GM23338 (cell line): ENCODE results near the gene CYFIP2. TPM values are rescaled to one million over a fixed set of nuclear protein-coding genes. Genes with fewer than 3 reads are reported as not detected.

Experiments
- ATAC-seq: fragments of 200-7000 bp; cut with Tn5 transposase; 3 replicates; pipeline ENCODE4 v1.9.1; 2020
- DNase-seq: peaks from one replicate; pipeline ENCODE4 v3.0.0-alpha.2; 2015; ENCODE audit warnings: low spot score
- H2AFZ ChIP-seq: fragments of 200-600 bp; sonication (generic); 2 replicates; pipeline ENCODE4 v1.8.0; 2016; ENCODE audit warnings: antibody characterized with exemption, mild to moderate bottlenecking, moderate library complexity
- H3F3A ChIP-seq: fragments of 200-600 bp; sonication (generic); replicated peaks from 2 replicates; pipeline ENCODE4 v1.8.0; 2017; ENCODE audit warnings: antibody characterized with exemption, mixed run types, low read depth
- H3K27ac ChIP-seq: fragments of 200-600 bp; sonication (generic); 2 replicates; pipeline ENCODE4 v1.6.1; 2016; ENCODE audit warnings: low read depth
- H3K27me3 ChIP-seq: fragments of 200-600 bp; sonication (generic); 2 replicates; pipeline ENCODE4 v1.8.0; 2016; ENCODE audit warnings: mild to moderate bottlenecking, mixed run types, moderate library complexity; ENCODE audit not compliant: insufficient read depth
- H3K36me3 ChIP-seq: fragments of 200-600 bp; sonication (generic); 2 replicates; pipeline ENCODE4 v1.8.0; 2016; ENCODE audit warnings: mild to moderate bottlenecking; ENCODE audit not compliant: insufficient read depth
- H3K4me1 ChIP-seq: fragments of 200-600 bp; sonication (generic); 2 replicates; pipeline ENCODE4 v1.8.0; 2016; ENCODE audit warnings: mild to moderate bottlenecking, moderate library complexity; ENCODE audit not compliant: insufficient read depth
- H3K4me2 ChIP-seq: fragments of 200-600 bp; sonication (generic); 2 replicates; pipeline ENCODE4 v1.7.1; 2017; ENCODE audit warnings: mixed run types
- H3K4me3 ChIP-seq: fragments of 200-600 bp; sonication (generic); 2 replicates; pipeline ENCODE4 v1.6.1; 2016; ENCODE audit warnings: mixed run types
- H3K79me2 ChIP-seq: fragments of 200-600 bp; sonication (generic); replicated peaks from 2 replicates; pipeline ENCODE4 v1.8.0; 2017; ENCODE audit warnings: mild to moderate bottlenecking; ENCODE audit not compliant: insufficient read depth
- H3K9me2 ChIP-seq: fragments of 200-600 bp; sonication (generic); 2 replicates; pipeline ENCODE4 v1.8.0; 2017; ENCODE audit not compliant: insufficient read depth
- H4K20me1 ChIP-seq: fragments of 200-600 bp; sonication (generic); replicated peaks from 2 replicates; pipeline ENCODE4 v1.8.0; 2017; ENCODE audit warnings: mild to moderate bottlenecking; ENCODE audit not compliant: insufficient read depth
- H3K27ac Mint-ChIP-seq: 2 replicates; pipeline ENCODE4 v1.8.0; 2020; ENCODE audit warnings: inconsistent platforms, mild to moderate bottlenecking, moderate library complexity, mixed read lengths
- H3K27me3 Mint-ChIP-seq: 3 replicates; pipeline ENCODE4 v1.8.0; 2022; ENCODE audit warnings: low read depth, mild to moderate bottlenecking, moderate library complexity, mixed read lengths, inconsistent platforms; ENCODE audit not compliant: insufficient read depth, poor library complexity
- H3K36me3 Mint-ChIP-seq: 3 replicates; pipeline ENCODE4 v1.8.0; 2021; ENCODE audit warnings: low read depth, mild to moderate bottlenecking, inconsistent platforms, moderate library complexity, mixed read lengths
- H3K4me1 Mint-ChIP-seq: 3 replicates; pipeline ENCODE4 v1.8.0; 2020; ENCODE audit warnings: mild to moderate bottlenecking, inconsistent platforms, mixed read lengths
- H3K4me3 Mint-ChIP-seq: 3 replicates; pipeline ENCODE4 v1.8.0; 2021; ENCODE audit warnings: moderate library complexity, mild to moderate bottlenecking, inconsistent platforms, mixed read lengths
- H3K9me3 Mint-ChIP-seq: 3 replicates; pipeline ENCODE4 v1.8.0; 2020; ENCODE audit warnings: moderate library complexity, mild to moderate bottlenecking, inconsistent platforms, mixed read lengths
- CREB1 ChIP-seq: fragments of 250-450 bp; sonication (Bioruptor Pico); IDR thresholded peaks from 2 replicates; pipeline ENCODE4 v1.5.0; 2020; ENCODE audit warnings: low read depth, mild to moderate bottlenecking, moderate library complexity
- EZH2 ChIP-seq: fragments of 200-600 bp; sonication (generic); IDR thresholded peaks from one replicate; pipeline ENCODE4 v1.8.0; 2017; ENCODE audit warnings: antibody characterized with exemption, mild to moderate bottlenecking, low read depth; ENCODE audit not compliant: unreplicated experiment
- EZH2phosphoT487 ChIP-seq: fragments of 200-600 bp; sonication (generic); IDR thresholded peaks from one replicate; pipeline ENCODE4 v1.8.1; 2018; ENCODE audit warnings: antibody characterized with exemption; ENCODE audit not compliant: unreplicated experiment
- JUNB ChIP-seq: IDR thresholded peaks from one replicate; pipeline ENCODE4 v1.6.1; 2016; ENCODE audit warnings: antibody characterized with exemption; ENCODE audit not compliant: unreplicated experiment
- NANOG ChIP-seq: IDR thresholded peaks from 2 replicates; pipeline ENCODE4 v1.6.1; 2016; ENCODE audit warnings: antibody characterized with exemption, borderline replicate concordance
- POLR2AphosphoS5 ChIP-seq: IDR thresholded peaks from 2 replicates; pipeline ENCODE4 v1.6.1; 2016; ENCODE audit warnings: antibody characterized with exemption, low read depth
- STAT1 ChIP-seq: IDR thresholded peaks from one replicate; pipeline ENCODE4 v1.6.1; 2016; ENCODE audit warnings: antibody characterized with exemption; ENCODE audit not compliant: unreplicated experiment
- ZNF114 ChIP-seq: fragments of 250-450 bp; sonication (Bioruptor Pico); IDR thresholded peaks from 2 replicates; pipeline ENCODE4 v1.5.0; 2020; ENCODE audit warnings: mild to moderate bottlenecking, moderate library complexity
- ZNF331 ChIP-seq: fragments of 250-450 bp; sonication (Bioruptor Pico); IDR thresholded peaks from 2 replicates; pipeline ENCODE4 v1.5.0; 2020; ENCODE audit warnings: low read depth, mild to moderate bottlenecking, moderate library complexity
- polyA plus RNA-seq: library from polyadenylated mRNA; unstranded; fragments of >200 nt; fragmentation: Nextera tagmentation; extraction: Ambion mirVana; gene quantifications from 2 replicates; pipeline ENCODE4 v1.2.1, GENCODE V29; 2016
- total RNA-seq: library from RNA; depleted of rRNA; stranded (reverse); fragments of >200 nt; shearing (Covaris generic); gene quantifications from 2 replicates; pipeline ENCODE4 v1.2.3, GENCODE V29; 2014
- TF ChIP-seq, protein P1 (sequence below), 2 experiments: fragments of 200-600 bp in 1 of 2; sonication (generic) in 1 of 2; conservative IDR thresholded peaks; 2 replicates each; pipeline versions ENCODE4 v1.5.1 to v1.6.1; 2016 to 2017; ENCODE audit warnings: antibody characterized with exemption in 2 of 2, low read depth in 2 of 2, mild to moderate bottlenecking in 2 of 2, moderate library complexity in 1 of 2
- TF ChIP-seq, protein P2 (sequence below): IDR thresholded peaks from 2 replicates; pipeline ENCODE4 v1.6.1; 2016; ENCODE audit warnings: antibody characterized with exemption
- TF ChIP-seq, protein P3 (sequence below): IDR thresholded peaks from one replicate; pipeline ENCODE4 v1.6.1; 2018; ENCODE audit warnings: antibody characterized with exemption; ENCODE audit not compliant: unreplicated experiment

The CYFIP2 gene
- total and polyA plus RNA-seq, 2 experiments from 2014 or later, result 54.1 to 98.4 TPM

DNA sequence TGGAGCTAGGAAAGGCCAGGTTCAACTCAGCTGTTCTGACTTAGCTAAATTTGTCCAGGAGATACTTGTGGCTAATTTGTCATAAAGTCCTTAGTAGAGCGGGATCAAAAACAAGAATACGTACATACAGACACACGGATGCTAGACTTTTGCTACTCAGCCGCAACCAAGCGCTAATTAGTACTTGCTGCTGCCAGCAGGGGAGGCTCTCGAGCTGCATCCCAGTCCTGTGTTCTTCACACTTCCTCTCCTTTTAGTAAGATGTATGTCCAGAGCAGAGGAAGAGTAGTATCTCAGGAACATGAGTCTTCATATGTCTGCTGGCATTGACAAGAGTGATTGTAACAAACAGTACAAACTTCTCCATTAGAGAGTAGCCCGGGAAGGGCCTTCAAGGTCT, 58.3 kb downstream of the CYFIP2 start:
- Mint-ChIP-seq H3K27me3 (peaks cover 7% of the 10 kb centered on the region), H3K36me3 (peaks cover 45% of the 10 kb centered on the region), H3K27ac (no peak overlapping the region), H3K9me3 (no peaks in the 10 kb centered on the region), H3K4me1 (no peaks in the 10 kb centered on the region), H3K4me3 (no peak overlapping the region)
- H3K27me3 ChIP-seq, result no peaks in the 10 kb centered on the region
- H3F3A ChIP-seq, result no peaks in the 10 kb centered on the region
- H4K20me1 ChIP-seq, result peaks cover 3% of the 10 kb centered on the region; the same call in 1 of the 2 replicates
- H3K36me3 ChIP-seq, result peaks cover 10% of the 10 kb centered on the region; the same call in 1 of the 2 replicates
- ATAC-seq, result peak; percentile 44
- H3K79me2 ChIP-seq, result no peaks in the 10 kb centered on the region
- no peak overlapping the region for H2AFZ ChIP-seq
- H3K4me3 ChIP-seq, result no peak overlapping the region
- no peaks in the 10 kb centered on the region for H3K4me1 ChIP-seq
- no peaks in the 10 kb centered on the region for H3K9me2 ChIP-seq
- DNase-seq, result peak; percentile 64
- H3K4me2 ChIP-seq, result no peak overlapping the region
- TF ChIP-seq CREB1 (CRISPR knock-in tag), result no peak
- TF ChIP-seq, protein P1, sequence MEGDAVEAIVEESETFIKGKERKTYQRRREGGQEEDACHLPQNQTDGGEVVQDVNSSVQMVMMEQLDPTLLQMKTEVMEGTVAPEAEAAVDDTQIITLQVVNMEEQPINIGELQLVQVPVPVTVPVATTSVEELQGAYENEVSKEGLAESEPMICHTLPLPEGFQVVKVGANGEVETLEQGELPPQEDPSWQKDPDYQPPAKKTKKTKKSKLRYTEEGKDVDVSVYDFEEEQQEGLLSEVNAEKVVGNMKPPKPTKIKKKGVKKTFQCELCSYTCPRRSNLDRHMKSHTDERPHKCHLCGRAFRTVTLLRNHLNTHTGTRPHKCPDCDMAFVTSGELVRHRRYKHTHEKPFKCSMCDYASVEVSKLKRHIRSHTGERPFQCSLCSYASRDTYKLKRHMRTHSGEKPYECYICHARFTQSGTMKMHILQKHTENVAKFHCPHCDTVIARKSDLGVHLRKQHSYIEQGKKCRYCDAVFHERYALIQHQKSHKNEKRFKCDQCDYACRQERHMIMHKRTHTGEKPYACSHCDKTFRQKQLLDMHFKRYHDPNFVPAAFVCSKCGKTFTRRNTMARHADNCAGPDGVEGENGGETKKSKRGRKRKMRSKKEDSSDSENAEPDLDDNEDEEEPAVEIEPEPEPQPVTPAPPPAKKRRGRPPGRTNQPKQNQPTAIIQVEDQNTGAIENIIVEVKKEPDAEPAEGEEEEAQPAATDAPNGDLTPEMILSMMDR (conservative IDR thresholded peaks at IDR 0.05; ENCODE audit: low read depth in 2 of 2), result peak; percentile 74 to 76
- no peak overlapping the region for H3K27ac ChIP-seq

DNA sequence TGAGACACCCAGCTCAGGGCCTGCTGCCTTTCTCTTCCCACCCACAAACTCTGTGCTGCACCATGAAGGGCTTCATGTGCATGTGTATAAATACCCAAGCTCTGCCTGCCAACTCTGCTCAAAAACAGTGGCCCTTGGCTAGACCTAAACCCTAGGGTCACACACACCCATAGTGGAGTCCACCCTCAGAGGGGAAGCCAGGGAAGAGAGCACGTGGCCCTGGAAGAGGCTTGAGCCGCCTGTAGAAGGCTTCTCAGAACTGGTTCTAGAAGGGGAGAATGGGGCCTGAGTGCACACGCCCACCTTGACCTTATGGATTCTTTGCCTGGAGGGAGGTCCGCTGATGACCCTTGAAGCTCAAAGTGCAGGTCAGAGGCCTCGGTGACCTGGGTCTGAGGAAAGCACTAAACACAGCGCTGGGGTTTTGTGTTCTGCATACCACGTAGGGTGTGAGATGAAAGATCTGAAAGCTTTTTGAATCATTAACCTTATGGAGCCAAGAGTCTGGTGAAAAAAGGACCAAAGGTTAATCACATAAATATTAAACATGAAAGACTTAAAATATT, 60.6 kb downstream of the CYFIP2 start:
- H3K27ac Mint-ChIP-seq, result no peak overlapping the region; the same call in 1 of the 2 replicates
- Histone ChIP-seq H3K79me2 (no peaks in the 10 kb centered on the region), H3K27me3 (no peaks in the 10 kb centered on the region), H3K36me3 (peaks cover 22% of the 10 kb centered on the region), H3F3A (no peaks in the 10 kb centered on the region), H3K4me3 (no peak overlapping the region), H3K27ac (no peak overlapping the region), H4K20me1 (peaks cover 3% of the 10 kb centered on the region; the same call in 1 of the 2 replicates), H2AFZ (no peak overlapping the region), H3K4me2 (no peak overlapping the region), H3K4me1 (no peaks in the 10 kb centered on the region), H3K9me2 (no peaks in the 10 kb centered on the region)
- peaks cover 9% of the 10 kb centered on the region for H3K27me3 Mint-ChIP-seq
- no peak for ATAC-seq
- no peak overlapping the region for H3K4me3 Mint-ChIP-seq
- no peaks in the 10 kb centered on the region for H3K9me3 Mint-ChIP-seq
- DNase-seq, result no peak
- peaks cover 40% of the 10 kb centered on the region for H3K36me3 Mint-ChIP-seq
- H3K4me1 Mint-ChIP-seq, result no peaks in the 10 kb centered on the region
- TF ChIP-seq CREB1 (CRISPR knock-in tag) (no peak), JUNB (no peak), EZH2 (no peak), EZH2phosphoT487 (no peak), ZNF331 (CRISPR knock-in tag) (no peak), STAT1 (no peak), ZNF114 (CRISPR knock-in tag) (no peak), NANOG (no peak), POLR2AphosphoS5 (no peak)
- TF ChIP-seq, protein P1 (conservative IDR thresholded peaks at IDR 0.05; ENCODE audit: low read depth in 2 of 2), result no peak
- TF ChIP-seq, protein P2, sequence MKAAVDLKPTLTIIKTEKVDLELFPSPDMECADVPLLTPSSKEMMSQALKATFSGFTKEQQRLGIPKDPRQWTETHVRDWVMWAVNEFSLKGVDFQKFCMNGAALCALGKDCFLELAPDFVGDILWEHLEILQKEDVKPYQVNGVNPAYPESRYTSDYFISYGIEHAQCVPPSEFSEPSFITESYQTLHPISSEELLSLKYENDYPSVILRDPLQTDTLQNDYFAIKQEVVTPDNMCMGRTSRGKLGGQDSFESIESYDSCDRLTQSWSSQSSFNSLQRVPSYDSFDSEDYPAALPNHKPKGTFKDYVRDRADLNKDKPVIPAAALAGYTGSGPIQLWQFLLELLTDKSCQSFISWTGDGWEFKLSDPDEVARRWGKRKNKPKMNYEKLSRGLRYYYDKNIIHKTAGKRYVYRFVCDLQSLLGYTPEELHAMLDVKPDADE, result no peak
- TF ChIP-seq, protein P3, sequence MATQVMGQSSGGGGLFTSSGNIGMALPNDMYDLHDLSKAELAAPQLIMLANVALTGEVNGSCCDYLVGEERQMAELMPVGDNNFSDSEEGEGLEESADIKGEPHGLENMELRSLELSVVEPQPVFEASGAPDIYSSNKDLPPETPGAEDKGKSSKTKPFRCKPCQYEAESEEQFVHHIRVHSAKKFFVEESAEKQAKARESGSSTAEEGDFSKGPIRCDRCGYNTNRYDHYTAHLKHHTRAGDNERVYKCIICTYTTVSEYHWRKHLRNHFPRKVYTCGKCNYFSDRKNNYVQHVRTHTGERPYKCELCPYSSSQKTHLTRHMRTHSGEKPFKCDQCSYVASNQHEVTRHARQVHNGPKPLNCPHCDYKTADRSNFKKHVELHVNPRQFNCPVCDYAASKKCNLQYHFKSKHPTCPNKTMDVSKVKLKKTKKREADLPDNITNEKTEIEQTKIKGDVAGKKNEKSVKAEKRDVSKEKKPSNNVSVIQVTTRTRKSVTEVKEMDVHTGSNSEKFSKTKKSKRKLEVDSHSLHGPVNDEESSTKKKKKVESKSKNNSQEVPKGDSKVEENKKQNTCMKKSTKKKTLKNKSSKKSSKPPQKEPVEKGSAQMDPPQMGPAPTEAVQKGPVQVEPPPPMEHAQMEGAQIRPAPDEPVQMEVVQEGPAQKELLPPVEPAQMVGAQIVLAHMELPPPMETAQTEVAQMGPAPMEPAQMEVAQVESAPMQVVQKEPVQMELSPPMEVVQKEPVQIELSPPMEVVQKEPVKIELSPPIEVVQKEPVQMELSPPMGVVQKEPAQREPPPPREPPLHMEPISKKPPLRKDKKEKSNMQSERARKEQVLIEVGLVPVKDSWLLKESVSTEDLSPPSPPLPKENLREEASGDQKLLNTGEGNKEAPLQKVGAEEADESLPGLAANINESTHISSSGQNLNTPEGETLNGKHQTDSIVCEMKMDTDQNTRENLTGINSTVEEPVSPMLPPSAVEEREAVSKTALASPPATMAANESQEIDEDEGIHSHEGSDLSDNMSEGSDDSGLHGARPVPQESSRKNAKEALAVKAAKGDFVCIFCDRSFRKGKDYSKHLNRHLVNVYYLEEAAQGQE, result no peak
